Activated CD4-positive, alpha-beta T cell treated with anti-CD3 and anti-CD28 coated beads, Interleukin-2, amount 10 ng/mL, durations not matched to agents 7 days and 5 days (primary cell): Measurements from ENCODE around the gene PRICKLE3. TPM values are rescaled to one million over a fixed set of nuclear protein-coding genes. Genes with fewer than 3 reads are reported as not detected.

Experiments
- CTCF ChIA-PET: fragments of 350-600 bp; sonication (Branson Sonifier 250); formaldehyde crosslinking; loops from one replicate; lab custom pipeline; 2021; ENCODE audit warnings: antibody characterized with exemption; lab: Charles Lee
- POLR2A ChIA-PET: fragments of 350-600 bp; sonication (Branson Sonifier 250); formaldehyde crosslinking; loops from one replicate; lab custom pipeline; 2021; ENCODE audit warnings: antibody characterized with exemption; lab: Charles Lee
- DNase-seq: peaks from one replicate; pipeline ENCODE4 v3.0.0-alpha.2; 2020
- H3K27ac Mint-ChIP-seq: one replicate; pipeline ENCODE4 v1.8.0; 2021; ENCODE audit warnings: mild to moderate bottlenecking, moderate library complexity, mixed read lengths
- H3K27me3 Mint-ChIP-seq: one replicate; pipeline ENCODE4 v1.8.0; 2021; ENCODE audit warnings: mixed read lengths
- H3K36me3 Mint-ChIP-seq: one replicate; pipeline ENCODE4 v1.8.0; 2021; ENCODE audit warnings: low read depth, mixed read lengths
- H3K4me1 Mint-ChIP-seq: one replicate; pipeline ENCODE4 v1.8.0; 2021; ENCODE audit warnings: mixed read lengths
- H3K4me3 Mint-ChIP-seq: one replicate; pipeline ENCODE4 v1.8.0; 2021; ENCODE audit warnings: mild to moderate bottlenecking, moderate library complexity, mixed read lengths
- H3K9me3 Mint-ChIP-seq: one replicate; pipeline ENCODE4 v1.8.0; 2021; ENCODE audit warnings: mixed read lengths
- total RNA-seq, 2 experiments: library from RNA; stranded (reverse); gene quantifications; one replicate each; pipeline ENCODE4 v1.2.3, GENCODE V29; 2021

The PRICKLE3 gene
- total RNA-seq, 2 experiments from 2014 or later = 13.7 to 17.6 TPM

DNA sequence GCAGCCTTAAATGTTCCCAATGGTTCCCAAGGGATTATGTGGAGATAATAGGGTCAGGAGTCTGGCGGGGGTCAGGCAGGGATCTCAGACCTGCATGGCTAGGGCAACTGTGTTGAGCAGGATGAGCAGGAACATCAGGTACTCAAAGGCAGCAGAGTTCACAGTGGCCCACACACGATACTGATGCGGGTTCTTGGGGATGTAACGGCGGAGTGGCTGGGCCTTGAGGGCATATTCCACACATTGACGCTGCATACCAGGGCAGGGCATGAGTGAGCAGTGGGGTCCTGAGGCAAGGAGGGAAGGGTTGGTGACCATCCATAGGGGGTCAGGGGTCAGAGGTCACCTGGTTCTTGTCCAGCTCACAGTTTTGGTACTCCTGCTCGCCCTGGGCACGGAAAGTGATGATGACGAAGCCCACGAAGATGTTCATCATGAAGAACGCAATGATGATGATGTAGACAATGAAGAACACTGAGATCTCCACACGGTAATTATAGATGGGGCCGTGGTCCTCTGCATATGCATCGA lies 28.9 kb upstream of the PRICKLE3 start:
- no peaks in the 10 kb centered on the region for H3K36me3 Mint-ChIP-seq
- no peak overlapping the region for H3K4me3 Mint-ChIP-seq
- H3K9me3 Mint-ChIP-seq = no peaks in the 10 kb centered on the region
- DNase-seq = no peak
- no peaks in the 10 kb centered on the region for H3K27me3 Mint-ChIP-seq
- POLR2A ChIA-PET = no interaction called here
- peaks cover 3% of the 10 kb centered on the region for H3K4me1 Mint-ChIP-seq
- H3K27ac Mint-ChIP-seq = no peak overlapping the region
- CTCF ChIA-PET = no interaction called here

DNA sequence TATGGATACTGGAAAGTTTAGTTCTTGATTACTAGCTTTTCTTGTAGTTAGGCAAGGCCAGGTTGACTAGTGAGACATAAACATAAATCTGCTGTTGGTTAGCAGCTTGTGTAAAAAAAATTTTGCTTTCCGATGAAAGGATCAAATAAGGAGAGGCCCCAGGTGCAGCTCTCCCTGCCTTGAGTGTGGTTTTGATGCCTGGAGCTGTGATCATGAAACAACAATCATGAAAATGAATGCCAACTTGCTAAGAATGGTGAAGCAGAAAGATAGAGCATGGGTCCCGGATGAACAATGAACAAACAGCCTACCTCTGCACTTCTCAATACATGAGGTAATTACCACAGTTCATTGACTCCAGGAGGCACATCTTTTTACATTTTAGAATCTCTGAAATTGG lies 28.2 kb upstream of the PRICKLE3 start:
- ChIA-PET POLR2A (no interaction called here), CTCF (no interaction called here)
- Mint-ChIP-seq H3K36me3 (no peaks in the 10 kb centered on the region), H3K9me3 (no peaks in the 10 kb centered on the region), H3K27ac (no peak overlapping the region), H3K4me1 (no peaks in the 10 kb centered on the region), H3K27me3 (no peaks in the 10 kb centered on the region), H3K4me3 (no peak overlapping the region)
- DNase-seq = no peak

DNA sequence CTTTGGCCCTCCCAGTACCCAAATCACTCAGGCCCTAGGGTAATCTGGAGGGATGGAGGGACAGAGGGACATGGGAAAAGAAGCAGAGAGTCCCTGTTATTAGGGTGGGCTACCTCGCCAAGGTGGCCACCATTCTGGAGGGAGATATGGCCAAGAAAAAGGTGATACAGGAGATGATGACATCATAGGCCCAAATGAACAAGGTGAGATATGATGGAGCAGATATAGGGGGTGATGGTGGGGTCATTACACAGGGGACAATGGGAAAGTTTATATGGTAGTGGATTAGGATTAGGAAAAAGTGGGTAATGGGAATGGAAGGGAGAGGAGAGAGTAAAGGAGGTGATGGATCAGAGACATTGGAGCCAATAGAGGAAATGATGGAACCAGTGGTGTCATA lies 26.7 kb upstream of the PRICKLE3 start:
- no peaks in the 10 kb centered on the region for H3K9me3 Mint-ChIP-seq
- CTCF ChIA-PET = no interaction called here
- H3K27me3 Mint-ChIP-seq = no peaks in the 10 kb centered on the region
- no peaks in the 10 kb centered on the region for H3K4me1 Mint-ChIP-seq
- no peak overlapping the region for H3K27ac Mint-ChIP-seq
- no peaks in the 10 kb centered on the region for H3K36me3 Mint-ChIP-seq
- POLR2A ChIA-PET = no interaction called here
- H3K4me3 Mint-ChIP-seq = no peak overlapping the region
- no peak for DNase-seq

DNA sequence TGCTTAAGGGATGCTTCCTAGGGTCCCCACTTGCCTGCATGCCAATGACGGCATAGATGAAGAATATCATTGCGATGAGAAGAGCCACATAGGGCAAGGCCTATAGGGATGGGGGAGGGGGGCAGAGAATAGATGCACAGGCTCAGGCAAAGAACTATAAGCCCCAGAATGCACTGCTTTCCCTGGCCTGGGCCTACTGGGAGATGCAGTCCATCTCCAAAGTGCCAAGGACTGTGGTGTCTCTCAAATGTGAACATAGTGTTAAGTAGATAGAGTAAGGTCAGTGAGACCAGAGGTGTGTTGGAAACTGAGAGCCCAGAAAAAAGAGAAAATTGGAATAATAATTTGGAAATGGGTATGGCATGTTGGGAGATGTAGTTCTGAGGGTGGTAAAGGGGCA lies 26.0 kb upstream of the PRICKLE3 start:
- H3K4me3 Mint-ChIP-seq = no peak overlapping the region
- no peak overlapping the region for H3K27ac Mint-ChIP-seq
- no peaks in the 10 kb centered on the region for H3K27me3 Mint-ChIP-seq
- no peaks in the 10 kb centered on the region for H3K4me1 Mint-ChIP-seq
- no peaks in the 10 kb centered on the region for H3K36me3 Mint-ChIP-seq
- ChIA-PET CTCF (no interaction called here), POLR2A (no interaction called here)
- no peaks in the 10 kb centered on the region for H3K9me3 Mint-ChIP-seq
- no peak for DNase-seq

DNA sequence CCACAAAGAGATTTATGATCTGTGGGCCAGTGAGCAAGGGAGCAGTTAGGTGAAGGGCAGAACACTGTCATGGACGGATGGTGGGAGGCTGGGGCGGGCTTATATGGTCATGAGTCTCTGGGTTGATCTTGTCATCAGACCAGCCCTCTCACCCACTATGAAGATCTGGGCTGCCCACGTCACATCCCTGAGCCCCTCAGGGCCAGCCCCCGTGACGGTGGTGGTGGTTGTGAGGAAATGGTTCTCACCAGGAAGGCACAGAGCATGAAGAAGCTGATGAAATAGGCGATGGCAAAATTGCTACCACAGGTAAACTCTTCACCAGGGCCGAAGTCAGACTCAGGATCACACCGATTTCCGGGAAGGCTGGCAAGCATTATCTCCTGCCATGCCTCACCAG lies 24.9 kb upstream of the PRICKLE3 start:
- Mint-ChIP-seq H3K9me3 (no peaks in the 10 kb centered on the region), H3K4me3 (no peak overlapping the region), H3K27ac (no peak overlapping the region), H3K4me1 (no peaks in the 10 kb centered on the region), H3K27me3 (no peaks in the 10 kb centered on the region), H3K36me3 (no peaks in the 10 kb centered on the region)
- CTCF ChIA-PET = no interaction called here
- POLR2A ChIA-PET = no interaction called here
- DNase-seq = no peak

DNA sequence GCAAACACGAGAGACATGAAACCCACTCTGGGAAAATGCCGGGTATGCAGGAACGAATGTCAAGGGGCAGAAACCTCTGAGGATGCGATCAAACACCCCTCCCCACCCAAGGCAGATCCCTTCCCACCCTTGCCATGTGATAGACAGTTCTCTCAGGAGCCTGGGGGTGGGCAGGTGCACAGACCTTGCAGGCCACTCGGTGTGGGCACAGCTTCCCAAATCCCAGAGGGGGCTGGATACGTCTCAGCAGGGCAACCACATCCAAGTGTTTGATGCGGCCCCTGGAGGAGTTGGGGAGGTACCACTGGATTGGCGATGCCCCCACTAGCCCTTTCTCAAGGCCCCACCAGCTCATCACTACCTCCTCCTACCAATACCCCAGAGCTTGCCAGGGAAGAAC lies 24.2 kb upstream of the PRICKLE3 start:
- H3K27ac Mint-ChIP-seq = no peak overlapping the region
- ChIA-PET CTCF (no interaction called here), POLR2A (no interaction called here)
- H3K4me3 Mint-ChIP-seq = no peak overlapping the region
- DNase-seq = no peak
- no peaks in the 10 kb centered on the region for H3K4me1 Mint-ChIP-seq
- no peaks in the 10 kb centered on the region for H3K36me3 Mint-ChIP-seq
- H3K27me3 Mint-ChIP-seq = no peaks in the 10 kb centered on the region
- H3K9me3 Mint-ChIP-seq = no peaks in the 10 kb centered on the region

DNA sequence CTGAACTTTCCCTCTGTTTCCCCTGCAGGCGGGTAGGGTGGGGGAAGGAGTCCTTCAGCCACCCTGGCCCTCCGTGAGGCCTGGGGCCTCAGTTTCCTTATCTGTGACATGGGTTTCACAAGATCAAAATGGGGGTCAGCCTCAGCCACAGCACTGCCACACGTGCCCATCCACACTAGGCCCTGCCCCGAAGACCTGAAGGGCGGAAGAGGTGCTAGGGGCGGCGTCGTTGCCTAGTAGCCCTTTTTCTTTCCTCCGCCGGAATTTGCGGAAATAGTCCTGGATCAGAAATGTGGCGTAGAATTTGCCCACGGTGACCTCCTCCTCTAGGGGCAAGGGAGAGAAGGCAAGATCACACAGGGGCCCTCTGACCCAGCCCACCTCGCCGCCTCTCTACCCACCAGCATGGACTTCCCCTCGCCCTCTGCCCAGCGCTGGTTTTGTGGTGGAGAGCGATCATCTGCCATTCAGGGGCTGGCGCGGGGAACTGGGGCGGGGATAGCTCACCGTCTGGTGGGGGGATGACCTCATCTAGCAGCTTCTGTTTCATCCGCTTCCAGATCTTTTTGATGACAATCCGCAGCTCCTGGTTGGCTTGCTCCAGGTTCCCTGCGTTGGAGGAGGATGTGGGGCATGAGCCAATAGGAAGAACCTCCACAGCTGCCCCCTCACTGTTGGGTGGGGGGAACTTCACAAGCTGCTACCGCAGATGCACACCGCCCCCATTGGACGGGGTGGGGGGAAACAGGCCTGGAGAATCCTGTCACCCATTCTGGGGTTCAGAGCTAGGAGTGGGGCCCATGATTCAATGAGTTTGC lies 23.5 kb upstream of the PRICKLE3 start:
- no peaks in the 10 kb centered on the region for H3K27me3 Mint-ChIP-seq
- CTCF ChIA-PET = no interaction called here
- POLR2A ChIA-PET = no interaction called here
- no peak overlapping the region for H3K4me3 Mint-ChIP-seq
- H3K36me3 Mint-ChIP-seq = no peaks in the 10 kb centered on the region
- H3K4me1 Mint-ChIP-seq = no peaks in the 10 kb centered on the region
- H3K9me3 Mint-ChIP-seq = no peaks in the 10 kb centered on the region
- no peak overlapping the region for H3K27ac Mint-ChIP-seq
- DNase-seq = no peak

DNA sequence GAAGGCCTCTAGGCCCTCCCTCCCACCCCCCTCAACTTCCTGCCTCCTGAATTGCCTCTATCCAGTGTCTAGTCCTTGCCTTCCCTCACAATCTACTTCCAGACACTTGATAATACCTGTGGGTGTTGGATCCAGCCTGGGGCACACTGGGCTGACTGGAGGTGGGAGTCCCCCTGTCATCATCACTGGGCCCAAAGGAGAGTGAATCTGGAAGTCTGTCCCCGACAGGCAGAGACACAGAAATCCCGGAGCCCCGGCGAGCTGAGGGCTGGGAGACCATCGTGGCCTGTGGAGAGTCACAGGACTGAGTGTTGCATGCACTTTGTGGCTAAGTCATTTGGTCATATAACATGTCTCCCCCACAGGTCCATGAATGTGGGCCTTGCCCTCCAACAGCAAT lies 22.2 kb upstream of the PRICKLE3 start:
- Mint-ChIP-seq H3K27ac (no peak overlapping the region), H3K4me1 (no peaks in the 10 kb centered on the region), H3K27me3 (no peaks in the 10 kb centered on the region), H3K4me3 (no peak overlapping the region), H3K9me3 (no peaks in the 10 kb centered on the region), H3K36me3 (no peaks in the 10 kb centered on the region)
- no peak for DNase-seq
- CTCF ChIA-PET = interaction anchor here (1.3 kb wide), 1 partner anchor 15 kb away, joined by 3 read pairs; no protein-coding TSS in a partner anchor
- POLR2A ChIA-PET = no interaction called here

DNA sequence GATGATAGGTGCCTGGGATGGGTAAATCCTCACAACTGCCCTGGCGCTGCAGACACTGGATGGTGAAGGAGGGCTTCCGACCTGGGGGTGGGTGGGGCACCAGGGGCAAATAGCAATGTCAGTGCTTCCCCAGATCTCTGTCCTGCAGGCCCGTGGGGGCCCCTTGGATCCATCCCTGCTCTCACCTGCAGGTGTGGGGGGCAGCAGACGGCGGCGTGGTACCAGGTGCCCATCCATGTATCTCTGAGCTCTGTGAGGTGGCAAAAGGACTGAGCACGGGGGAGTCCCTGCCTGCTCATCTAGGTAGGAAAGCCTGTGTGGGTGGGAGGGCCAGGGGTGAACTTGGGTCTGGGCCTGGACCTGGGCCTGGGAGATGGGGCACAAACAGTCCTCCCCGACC lies 20.4 kb upstream of the PRICKLE3 start:
- no peak for DNase-seq
- Mint-ChIP-seq H3K9me3 (no peaks in the 10 kb centered on the region), H3K4me3 (no peak overlapping the region), H3K27me3 (no peaks in the 10 kb centered on the region), H3K36me3 (no peaks in the 10 kb centered on the region), H3K27ac (no peak overlapping the region), H3K4me1 (no peaks in the 10 kb centered on the region)
- POLR2A ChIA-PET = no interaction called here
- CTCF ChIA-PET = no interaction called here

DNA sequence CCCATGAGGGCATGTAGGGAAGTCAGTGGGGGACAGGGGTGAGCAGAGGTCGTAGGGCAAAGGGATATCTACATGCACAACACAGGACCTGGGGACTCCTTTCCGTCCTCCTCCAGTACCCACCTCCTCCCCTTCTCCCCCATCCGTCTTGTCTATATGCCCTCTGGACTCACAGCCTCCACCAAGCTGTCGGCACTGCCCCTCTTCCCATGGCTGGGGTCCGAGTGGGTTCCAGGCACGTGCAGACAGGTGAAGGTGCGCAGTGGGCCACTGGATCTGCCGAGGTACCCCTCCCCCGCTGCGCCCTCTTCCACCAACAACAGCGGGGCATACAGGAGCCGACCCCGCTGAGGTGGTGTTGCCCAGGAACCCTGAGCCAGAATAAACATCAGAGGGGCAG lies 19.3 kb upstream of the PRICKLE3 start:
- ChIA-PET POLR2A (no interaction called here), CTCF (interaction anchor here (1.4 kb wide), 1 partner anchor 23 kb away, joined by 4 read pairs; no protein-coding TSS in a partner anchor)
- no peak overlapping the region for H3K27ac Mint-ChIP-seq
- DNase-seq = no peak
- H3K9me3 Mint-ChIP-seq = no peaks in the 10 kb centered on the region
- no peaks in the 10 kb centered on the region for H3K36me3 Mint-ChIP-seq
- H3K4me3 Mint-ChIP-seq = no peak overlapping the region
- H3K4me1 Mint-ChIP-seq = peaks cover 3% of the 10 kb centered on the region
- no peaks in the 10 kb centered on the region for H3K27me3 Mint-ChIP-seq

DNA sequence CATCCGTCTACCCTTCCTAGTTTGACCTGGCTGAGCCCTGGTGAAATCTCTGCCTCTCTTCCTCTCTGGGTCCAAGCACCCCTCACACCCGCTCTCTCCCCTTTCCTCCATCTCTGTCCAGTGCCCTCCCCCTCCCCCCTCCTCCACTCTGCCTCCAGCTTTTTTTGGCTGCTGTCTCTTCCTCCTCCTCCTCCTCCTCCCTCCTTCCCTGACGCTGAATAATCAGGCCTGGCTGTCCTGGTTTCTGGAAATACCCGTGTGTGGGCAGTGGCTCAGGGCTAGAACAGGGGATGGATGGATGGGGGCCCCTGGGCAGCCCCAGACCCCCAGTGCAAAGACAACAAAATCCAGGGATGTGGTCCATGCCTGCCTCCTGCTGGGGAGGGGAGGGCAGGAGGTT lies 18.5 kb upstream of the PRICKLE3 start:
- ChIA-PET POLR2A (no interaction called here), CTCF (interaction anchor here (1.4 kb wide), 1 partner anchor 24 kb away, joined by 4 read pairs; no protein-coding TSS in a partner anchor)
- H3K27me3 Mint-ChIP-seq = no peaks in the 10 kb centered on the region
- no peak overlapping the region for H3K4me3 Mint-ChIP-seq
- no peak overlapping the region for H3K27ac Mint-ChIP-seq
- H3K36me3 Mint-ChIP-seq = no peaks in the 10 kb centered on the region
- DNase-seq = no peak
- no peaks in the 10 kb centered on the region for H3K9me3 Mint-ChIP-seq
- H3K4me1 Mint-ChIP-seq = peaks cover 4% of the 10 kb centered on the region

DNA sequence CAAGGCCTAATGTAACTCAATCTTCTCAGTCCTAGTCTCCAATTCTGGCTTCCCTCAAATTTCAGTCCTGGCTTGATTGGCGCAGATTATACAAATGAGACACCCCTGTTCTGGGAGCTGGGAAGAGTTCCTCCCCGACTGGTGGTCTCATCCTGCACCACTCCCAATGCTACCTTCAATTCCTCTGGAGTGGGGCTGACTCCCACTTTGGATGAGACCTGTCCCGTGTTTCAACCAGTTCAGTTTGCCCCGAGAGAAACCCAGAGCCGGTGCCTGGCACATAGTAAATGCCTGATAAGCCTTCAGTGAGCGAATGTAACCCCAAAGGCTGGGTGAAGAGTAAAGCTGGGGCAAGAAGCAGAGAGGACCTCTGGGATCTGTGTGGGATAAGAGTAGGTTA lies 17.8 kb upstream of the PRICKLE3 start:
- H3K4me1 Mint-ChIP-seq = peaks cover 5% of the 10 kb centered on the region
- CTCF ChIA-PET = no interaction called here
- no peaks in the 10 kb centered on the region for H3K36me3 Mint-ChIP-seq
- no peaks in the 10 kb centered on the region for H3K27me3 Mint-ChIP-seq
- DNase-seq = no peak
- H3K9me3 Mint-ChIP-seq = no peaks in the 10 kb centered on the region
- no peak overlapping the region for H3K27ac Mint-ChIP-seq
- POLR2A ChIA-PET = no interaction called here
- H3K4me3 Mint-ChIP-seq = no peak overlapping the region

DNA sequence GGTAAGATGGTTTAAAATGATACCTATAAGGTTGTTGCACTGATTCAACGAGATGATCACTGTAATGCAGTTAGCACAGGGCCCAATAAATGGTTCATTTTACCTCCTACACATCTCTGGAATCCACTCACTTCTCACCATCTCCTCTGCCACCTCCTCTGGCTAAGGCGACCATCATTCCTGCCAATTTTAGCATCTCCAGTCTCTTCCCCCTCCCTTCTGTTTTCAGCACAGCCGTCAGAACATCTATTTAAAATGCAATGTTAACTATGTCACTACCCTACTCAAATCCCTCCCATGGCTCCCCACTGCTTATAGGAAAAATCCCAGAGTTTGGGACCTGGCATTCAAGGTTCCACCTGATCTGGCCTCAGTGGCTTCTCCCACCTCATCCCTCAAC lies 17.4 kb upstream of the PRICKLE3 start:
- ChIA-PET POLR2A (no interaction called here), CTCF (no interaction called here)
- Mint-ChIP-seq H3K27me3 (no peaks in the 10 kb centered on the region), H3K4me1 (peaks cover 10% of the 10 kb centered on the region), H3K27ac (no peak overlapping the region), H3K9me3 (no peaks in the 10 kb centered on the region), H3K4me3 (no peak overlapping the region), H3K36me3 (no peaks in the 10 kb centered on the region)
- no peak for DNase-seq
